ENCODE results near the gene ALG8.
A peak's percentile ranks its signal among the peaks of the same experiment; 100 is the strongest.

Gene ALG8

GRCh38 chr11:78158987-78159652 is 19.7 kb upstream of the ALG8 start:
- DNase-seq, result no peak

DNA sequence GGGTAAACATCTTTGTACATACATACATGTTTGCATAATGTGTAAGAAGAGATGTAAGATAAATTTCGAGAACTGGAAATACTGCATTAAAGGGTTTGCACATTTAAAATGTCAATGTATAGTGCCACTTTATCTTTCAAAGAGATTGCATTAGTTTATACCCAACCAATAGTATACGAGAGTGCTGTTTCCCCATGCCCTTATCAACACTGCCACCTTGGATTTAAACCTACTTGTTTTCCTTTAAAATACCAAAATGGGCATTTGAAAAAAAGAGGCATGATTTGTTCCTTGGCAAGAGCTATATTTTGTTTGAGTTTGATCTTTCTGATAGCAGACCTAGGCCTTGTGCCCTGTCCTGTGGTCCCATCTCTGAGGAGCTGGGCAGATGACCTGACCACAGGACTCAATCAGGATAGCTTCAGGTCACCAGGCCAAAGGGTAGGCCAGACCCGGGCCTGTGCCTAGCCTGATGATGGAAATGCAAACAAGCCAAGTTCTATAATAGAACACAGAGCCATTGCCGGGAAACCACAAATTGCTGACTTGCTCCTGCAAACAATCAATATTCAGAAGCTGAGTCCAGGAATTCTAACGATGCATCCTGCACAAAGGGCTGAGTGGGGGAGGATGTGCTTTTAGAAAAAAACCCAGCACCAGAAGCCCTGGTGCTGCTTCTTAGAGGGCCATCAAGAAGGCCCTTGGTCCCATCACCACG is 16.9 kb upstream of the ALG8 start:
- DNase-seq, result no peak

GRCh38 chr11:78151804-78152203 is 12.4 kb upstream of the ALG8 start:
- no peak for DNase-seq

GRCh38 chr11:78150754-78151153 is 11.3 kb upstream of the ALG8 start:
- no peak for DNase-seq

- no peak for DNase-seq
These were observed 10.9 kb upstream of the ALG8 start for GRCh38 chr11:78150346-78150745.

GRCh38 chr11:78149646-78150045 is 10.2 kb upstream of the ALG8 start:
- peak in 1 of 2 donors; percentile 11 for DNase-seq

DNA sequence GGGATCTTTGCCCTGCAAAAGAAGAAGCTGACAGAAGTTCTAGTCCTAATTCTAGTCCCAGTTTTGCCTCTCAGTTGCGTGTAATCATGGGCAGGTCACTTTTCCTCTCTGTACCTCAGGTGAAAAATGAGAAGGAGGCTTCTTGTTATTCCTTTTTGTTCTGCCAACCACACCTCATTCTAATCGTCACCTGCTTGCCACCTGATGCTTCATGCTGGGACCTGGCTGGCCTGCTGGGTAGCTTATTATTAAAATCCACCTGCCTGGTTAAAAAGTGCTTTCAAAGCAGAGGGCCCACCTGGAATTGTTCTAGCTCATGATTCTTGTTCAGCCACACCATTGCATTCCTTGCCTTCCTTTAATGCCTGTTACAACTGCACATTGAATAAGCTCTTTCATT is 8.4 kb upstream of the ALG8 start:
- no peak for DNase-seq

GRCh38 chr11:78145511-78146025 is 6.1 kb upstream of the ALG8 start:
- DNase-seq, result no peak

GRCh38 chr11:78140392-78141077 is 1.1 kb upstream of the ALG8 start:
- DNase-seq, result no peak

DNA sequence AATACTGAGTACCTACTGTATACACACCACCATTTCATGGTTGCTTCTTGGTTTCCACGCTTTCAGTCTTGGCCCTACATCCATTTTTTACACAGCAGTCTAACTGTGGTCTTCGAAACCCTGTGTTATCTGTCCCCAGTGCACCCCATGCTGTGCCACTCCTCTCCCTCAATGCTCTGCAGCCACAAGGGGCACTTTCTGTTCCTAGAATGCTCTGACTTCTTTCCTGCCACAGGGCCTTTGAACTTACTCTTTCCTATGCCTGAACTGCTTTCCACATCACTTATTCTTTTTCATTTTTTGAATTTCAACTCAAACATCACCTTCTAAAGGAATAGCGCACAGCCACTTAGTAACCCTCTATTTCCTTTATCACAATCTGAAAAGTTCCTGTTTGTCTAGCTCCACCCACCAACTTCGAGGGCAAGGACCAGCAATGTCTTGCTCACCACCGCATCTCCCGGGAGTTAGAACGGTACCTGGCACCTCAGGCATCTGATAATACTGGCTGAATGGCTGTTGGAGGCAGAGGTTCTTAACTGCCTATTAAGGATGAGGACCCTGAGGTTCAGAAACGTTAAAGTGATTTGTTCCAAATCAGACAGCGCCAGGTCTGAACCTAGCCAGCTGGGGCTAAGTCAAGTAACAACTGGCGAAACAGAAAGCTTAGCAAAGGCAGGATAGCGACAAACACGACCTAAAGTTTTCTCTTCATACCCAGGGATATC is 568 bp downstream of the ALG8 start:
- DNase-seq, result peak in 1 of 2 donors; percentile 13

GRCh38 chr11:78138291-78138690 is 1.1 kb downstream of the ALG8 start:
- DNase-seq, result no peak

GRCh38 chr11:78132475-78132874 is 7.0 kb downstream of the ALG8 start:
- no peak for DNase-seq

GRCh38 chr11:78131956-78132355 is 7.5 kb downstream of the ALG8 start:
- no peak for DNase-seq

GRCh38 chr11:78127403-78127802 is 12.0 kb downstream of the ALG8 start:
- DNase-seq, result no peak

DNA sequence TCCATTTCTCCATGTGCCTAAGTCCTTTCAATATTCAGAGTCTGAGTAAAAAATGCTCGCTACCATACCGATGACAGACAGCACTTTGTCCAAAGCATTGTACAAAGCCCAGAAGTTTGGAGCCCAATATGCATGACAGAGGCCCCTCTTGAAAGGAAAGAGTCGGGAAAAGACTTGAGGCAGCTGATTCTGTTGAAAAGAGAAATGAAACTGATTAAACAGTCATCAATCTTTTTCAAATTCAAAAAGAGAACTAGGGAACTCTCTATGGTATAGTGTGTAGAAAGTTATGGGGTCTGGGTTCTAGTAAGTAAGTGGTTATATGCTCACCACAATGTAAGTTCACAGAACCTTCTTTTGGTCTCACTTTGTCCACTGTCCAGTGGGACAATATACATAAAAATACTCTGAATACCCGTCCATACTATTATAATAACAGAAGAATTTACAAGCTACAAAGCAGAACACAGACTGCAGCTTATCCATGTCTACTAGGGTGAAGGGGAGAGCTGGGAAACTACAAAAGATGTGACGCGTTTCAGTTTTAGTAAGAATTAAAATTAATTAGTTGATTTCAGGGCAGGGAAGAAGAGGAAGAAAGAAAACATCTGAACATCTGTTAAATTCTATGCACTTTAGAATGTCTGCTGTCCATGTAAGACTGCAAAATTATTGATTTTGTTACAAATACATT is 26.7 kb downstream of the ALG8 start:
- no peak for DNase-seq

DNA sequence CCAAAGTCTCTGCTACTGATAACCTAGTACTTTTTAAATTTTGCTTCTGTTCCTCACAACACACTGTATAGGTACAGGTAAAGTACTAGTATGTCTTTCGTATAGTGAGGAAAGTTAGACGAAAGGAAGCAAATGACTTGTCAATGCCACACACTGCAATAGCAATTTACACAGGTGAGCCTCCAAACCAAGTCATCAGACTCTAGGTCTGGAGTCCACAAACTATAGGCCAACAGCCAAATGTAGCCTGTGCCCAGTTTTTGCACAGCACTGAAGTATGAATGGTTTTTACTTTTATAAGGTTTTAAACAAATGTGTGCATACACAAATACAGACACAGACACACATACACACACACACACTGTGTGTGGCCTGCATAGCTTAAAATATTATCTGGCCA is 28.1 kb downstream of the ALG8 start:
- DNase-seq, result no peak

DNA sequence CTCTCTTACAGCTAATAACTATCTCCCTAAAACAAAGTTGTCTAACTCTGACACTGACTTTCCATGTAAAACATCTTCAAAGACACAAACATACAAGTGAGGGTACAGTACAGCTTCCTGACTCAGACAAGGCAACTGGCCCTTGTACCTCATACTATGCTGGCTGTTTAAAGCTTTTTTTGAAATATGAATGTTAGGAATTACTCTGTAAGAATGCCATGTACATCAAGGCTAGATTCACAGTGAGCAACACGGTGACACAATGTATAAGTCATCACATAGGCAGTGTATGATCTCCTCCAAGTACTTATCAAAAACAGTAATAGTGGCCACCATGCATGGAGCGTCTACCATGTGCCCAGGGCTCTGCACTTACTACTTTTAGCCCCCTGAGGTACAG is 28.6 kb downstream of the ALG8 start:
- DNase-seq, result no peak

GRCh38 chr11:78110351-78110750 is 29.1 kb downstream of the ALG8 start:
- no peak for DNase-seq

GRCh38 chr11:78109081-78110015 is 30.1 kb downstream of the ALG8 start:
- DNase-seq, result no peak

- DNase-seq, result no peak
These were observed 38.6 kb downstream of the ALG8 start for GRCh38 chr11:78100676-78101472.

DNA sequence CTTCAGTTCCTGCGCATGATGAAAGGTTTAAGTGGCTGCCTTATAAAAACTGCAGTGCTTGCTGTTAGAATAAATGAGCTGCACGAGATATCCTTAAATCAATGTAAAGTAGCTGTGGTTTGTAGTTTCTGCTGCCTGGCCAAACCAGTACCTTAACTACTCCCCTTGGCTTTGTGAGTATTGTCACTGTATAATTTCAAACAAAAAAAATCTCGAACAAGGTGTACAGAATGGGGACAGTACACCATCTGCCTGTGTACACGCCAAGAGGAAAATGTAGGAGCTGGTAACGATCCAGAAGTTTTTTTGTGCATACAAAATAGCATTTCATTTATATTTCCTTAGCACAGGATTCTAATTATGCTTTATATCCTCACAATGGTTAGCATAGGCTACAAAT is 39.2 kb downstream of the ALG8 start:
- DNase-seq, result no peak

All from CD4-positive, alpha-beta T cell treated with Interleukin-4 for 1 hour (primary cell).